ENCODE data around the gene RBBP5.

DNA sequence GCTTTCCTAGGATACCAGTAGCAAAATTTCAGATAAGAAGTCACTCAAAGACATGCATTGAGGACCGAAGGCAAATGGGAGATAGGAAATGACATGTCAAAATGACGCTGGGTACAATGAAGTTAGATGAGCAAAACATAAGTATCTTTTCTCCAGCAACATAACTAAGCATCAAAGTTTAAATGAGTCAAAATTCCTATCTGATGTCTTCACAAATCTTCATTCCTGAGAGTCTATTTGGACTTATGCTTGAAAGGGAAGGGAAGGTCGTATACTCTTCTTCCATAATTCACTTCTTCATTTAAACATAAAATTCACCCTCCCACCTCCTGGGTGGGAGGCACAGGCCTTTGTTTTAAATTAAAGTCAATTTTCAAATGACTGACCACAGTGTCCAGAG lies 33.4 kb downstream of the RBBP5 start:
- TF ChIP-seq, protein P1, sequence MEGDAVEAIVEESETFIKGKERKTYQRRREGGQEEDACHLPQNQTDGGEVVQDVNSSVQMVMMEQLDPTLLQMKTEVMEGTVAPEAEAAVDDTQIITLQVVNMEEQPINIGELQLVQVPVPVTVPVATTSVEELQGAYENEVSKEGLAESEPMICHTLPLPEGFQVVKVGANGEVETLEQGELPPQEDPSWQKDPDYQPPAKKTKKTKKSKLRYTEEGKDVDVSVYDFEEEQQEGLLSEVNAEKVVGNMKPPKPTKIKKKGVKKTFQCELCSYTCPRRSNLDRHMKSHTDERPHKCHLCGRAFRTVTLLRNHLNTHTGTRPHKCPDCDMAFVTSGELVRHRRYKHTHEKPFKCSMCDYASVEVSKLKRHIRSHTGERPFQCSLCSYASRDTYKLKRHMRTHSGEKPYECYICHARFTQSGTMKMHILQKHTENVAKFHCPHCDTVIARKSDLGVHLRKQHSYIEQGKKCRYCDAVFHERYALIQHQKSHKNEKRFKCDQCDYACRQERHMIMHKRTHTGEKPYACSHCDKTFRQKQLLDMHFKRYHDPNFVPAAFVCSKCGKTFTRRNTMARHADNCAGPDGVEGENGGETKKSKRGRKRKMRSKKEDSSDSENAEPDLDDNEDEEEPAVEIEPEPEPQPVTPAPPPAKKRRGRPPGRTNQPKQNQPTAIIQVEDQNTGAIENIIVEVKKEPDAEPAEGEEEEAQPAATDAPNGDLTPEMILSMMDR (IDR thresholded peaks at IDR 0.05; ENCODE audit: poor library complexity, severe bottlenecking), result no peak
- TF ChIP-seq POLR2AphosphoS5 (IDR thresholded peaks at IDR 0.05) (no peak), EZH2 (IDR thresholded peaks at IDR 0.05; ENCODE audit: borderline replicate concordance, insufficient read depth, low read length, poor library complexity, severe bottlenecking) (no peak), EP300 (conservative IDR thresholded peaks at IDR 0.05; ENCODE audit: poor library complexity, severe bottlenecking) (no peak), MXI1 (conservative IDR thresholded peaks at IDR 0.05; ENCODE audit: poor library complexity, severe bottlenecking) (no peak), TAF1 (IDR thresholded peaks at IDR 0.05; ENCODE audit: low read depth) (no peak), RAD21 (conservative IDR thresholded peaks at IDR 0.05) (no peak)
- TF ChIP-seq, protein P2, sequence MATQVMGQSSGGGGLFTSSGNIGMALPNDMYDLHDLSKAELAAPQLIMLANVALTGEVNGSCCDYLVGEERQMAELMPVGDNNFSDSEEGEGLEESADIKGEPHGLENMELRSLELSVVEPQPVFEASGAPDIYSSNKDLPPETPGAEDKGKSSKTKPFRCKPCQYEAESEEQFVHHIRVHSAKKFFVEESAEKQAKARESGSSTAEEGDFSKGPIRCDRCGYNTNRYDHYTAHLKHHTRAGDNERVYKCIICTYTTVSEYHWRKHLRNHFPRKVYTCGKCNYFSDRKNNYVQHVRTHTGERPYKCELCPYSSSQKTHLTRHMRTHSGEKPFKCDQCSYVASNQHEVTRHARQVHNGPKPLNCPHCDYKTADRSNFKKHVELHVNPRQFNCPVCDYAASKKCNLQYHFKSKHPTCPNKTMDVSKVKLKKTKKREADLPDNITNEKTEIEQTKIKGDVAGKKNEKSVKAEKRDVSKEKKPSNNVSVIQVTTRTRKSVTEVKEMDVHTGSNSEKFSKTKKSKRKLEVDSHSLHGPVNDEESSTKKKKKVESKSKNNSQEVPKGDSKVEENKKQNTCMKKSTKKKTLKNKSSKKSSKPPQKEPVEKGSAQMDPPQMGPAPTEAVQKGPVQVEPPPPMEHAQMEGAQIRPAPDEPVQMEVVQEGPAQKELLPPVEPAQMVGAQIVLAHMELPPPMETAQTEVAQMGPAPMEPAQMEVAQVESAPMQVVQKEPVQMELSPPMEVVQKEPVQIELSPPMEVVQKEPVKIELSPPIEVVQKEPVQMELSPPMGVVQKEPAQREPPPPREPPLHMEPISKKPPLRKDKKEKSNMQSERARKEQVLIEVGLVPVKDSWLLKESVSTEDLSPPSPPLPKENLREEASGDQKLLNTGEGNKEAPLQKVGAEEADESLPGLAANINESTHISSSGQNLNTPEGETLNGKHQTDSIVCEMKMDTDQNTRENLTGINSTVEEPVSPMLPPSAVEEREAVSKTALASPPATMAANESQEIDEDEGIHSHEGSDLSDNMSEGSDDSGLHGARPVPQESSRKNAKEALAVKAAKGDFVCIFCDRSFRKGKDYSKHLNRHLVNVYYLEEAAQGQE (IDR thresholded peaks at IDR 0.05; ENCODE audit: borderline replicate concordance), result no peak

Data from neural cell (in vitro differentiated cells).